DOHH2 (cell line): ENCODE measurements around the gene CHRM4.

Experiments
- CTCF ChIP-seq: fragments of 200-600 bp; sonication (generic); IDR thresholded peaks from one replicate; pipeline ENCODE4 v1.5.1; 2014; ENCODE audit warnings: antibody characterized with exemption, mild to moderate bottlenecking, low read depth, low read length; ENCODE audit not compliant: poor library complexity, severe bottlenecking
- EZH2phosphoT487 ChIP-seq: fragments of 200-600 bp; sonication (generic); IDR thresholded peaks from 2 replicates; pipeline ENCODE4 v1.6.1; 2017; ENCODE audit warnings: borderline replicate concordance, mild to moderate bottlenecking, antibody characterized with exemption, low read length, moderate library complexity, mixed read lengths

- no peak for TF ChIP-seq CTCF
- TF ChIP-seq EZH2phosphoT487 = no peak
These were observed 24.9 kb downstream of the CHRM4 start for GRCh38 chr11:46366661-46367161.
